ENCODE results near the gene FLVCR1.

The FLVCR1 gene

DNA sequence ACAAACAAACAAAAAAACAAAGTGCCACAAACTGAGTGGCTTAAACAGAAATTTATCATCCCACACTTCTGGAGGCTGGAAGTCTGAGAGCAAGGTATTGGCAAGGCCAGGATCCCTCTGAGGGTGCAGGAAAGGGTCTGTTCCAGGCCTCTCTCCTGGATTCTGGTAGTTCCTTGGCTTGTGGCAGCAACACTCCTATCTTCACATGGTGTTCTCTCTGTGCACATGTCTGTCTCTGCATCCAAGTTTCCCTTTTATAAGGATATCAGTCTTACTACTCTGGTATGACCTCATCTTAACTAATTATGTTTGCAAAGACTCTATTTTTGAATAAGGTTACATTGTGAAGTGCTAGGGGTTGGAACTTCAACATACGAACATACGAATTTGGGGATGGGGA is 87.0 kb downstream of the FLVCR1 start:
- DNase-seq: no peak

DNA sequence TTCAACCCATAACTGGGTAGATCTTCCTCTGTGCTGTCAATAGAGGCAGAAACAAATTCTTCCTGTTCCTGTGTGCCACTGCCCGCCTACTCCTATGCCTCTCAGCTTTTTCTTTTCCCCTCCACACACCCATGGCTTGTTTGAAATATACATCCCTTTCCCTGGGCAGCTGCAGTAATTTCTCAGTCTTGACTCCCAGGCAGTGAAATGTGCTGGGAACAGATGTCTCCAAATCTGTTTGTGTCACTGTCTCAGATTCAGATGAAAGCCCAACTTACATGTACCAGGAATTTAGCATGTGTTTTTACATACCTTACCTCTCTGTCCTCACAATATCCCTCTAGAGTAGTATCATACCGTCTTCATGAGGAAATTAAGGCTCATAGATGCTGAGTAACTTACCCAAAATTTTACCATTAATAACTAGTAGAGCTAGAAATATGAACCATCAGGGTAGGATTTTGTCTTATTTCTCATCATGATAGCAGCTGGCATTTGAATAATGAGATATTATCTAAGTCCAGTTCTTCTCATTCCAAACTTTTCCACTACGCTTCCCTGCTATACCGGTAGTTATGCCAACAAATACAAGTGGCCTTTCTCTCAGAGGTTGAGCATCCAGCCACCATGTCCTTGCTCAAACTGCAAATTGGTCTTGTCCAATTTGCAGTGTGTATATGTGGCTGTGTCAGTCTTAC is 87.5 kb downstream of the FLVCR1 start:
- no peak for DNase-seq

DNA sequence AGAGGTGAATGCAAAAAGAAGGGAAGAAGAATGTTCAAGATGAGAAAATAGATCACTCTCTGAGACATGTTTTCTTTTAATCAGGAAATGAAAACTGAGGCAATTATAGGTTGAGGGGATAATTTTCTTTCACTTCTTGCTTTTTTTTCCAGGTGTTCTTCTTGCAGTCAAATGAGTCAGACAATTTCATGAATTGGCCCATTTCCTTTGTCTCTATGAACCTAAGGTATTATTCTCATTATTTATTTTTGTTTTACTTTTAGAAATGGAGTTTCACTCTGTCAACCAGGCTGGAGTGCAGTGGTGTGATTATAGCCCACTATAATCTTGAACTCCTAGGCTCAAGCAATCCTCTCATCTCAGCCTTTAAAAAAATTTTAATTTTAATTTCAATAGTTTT is 88.8 kb downstream of the FLVCR1 start:
- no peak for DNase-seq

Measured in amygdala (tissue), 56 donors.